ENCODE measurements around the gene PIP5K1B.

The PIP5K1B gene

DNA sequence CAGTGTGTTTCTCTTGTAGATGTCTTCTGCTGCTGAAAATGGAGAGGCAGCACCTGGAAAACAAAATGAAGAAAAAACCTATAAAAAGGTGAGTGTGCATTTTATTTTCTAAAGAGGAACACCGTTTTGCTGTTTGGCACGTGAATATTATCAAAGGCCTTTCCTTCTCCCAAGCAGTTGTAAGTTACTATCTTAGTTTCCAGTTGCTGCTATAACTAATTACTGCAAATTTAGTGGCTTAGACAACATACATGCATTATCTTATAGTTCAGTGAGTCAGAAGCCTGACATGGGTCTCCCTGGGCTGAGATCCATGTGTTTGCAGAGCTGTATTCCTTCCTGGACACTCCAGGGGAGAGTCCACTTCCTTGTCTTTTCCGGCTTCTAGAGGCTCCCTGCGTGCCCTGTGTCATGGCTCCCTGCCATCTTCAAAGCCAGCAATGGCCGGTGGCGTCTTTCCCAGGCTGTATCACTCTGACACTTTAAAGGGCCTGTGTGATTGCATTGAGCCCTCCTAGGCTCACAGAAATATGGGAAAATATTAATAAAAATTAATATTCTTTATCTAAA is 117.6 kb downstream of the PIP5K1B start:
- no peak for DNase-seq (ENCODE audit: low read depth)

DNA sequence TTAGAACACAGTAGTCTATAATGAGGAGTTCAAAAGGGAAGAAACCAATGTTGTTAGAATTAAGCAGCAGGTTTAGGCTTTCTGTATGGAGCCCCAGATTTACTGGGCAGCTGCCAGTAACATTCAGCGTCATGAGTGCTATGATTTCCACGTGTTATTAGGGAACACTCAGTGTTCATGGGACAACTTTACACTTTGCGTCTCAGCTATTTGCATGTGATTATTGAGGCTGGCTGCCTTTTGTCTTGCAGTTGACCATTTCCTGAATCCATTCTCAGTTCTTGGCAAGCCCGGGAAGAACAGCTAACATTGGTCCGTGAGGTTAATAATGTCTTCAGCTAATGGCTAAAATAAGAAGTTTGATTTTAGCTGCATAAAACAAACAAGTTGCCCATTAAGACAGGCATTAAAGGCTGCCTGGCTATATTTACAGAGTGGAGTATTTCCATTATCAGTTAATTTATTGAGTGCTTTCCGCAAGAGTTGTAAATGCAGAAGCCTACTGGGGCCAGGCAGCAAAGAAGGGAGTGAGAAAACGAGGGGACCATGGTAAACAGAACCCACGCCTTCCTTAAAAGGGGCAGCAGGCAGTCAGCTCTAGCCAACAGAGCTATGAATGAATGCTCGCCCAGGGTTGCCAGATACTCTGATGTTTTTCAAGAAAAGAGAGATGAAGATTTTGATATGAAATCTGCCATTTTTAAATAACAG is 120.9 kb downstream of the PIP5K1B start:
- H3K4me3 ChIP-seq (ENCODE audit: low read length), result no peak overlapping the region
- TF ChIP-seq, protein P1, sequence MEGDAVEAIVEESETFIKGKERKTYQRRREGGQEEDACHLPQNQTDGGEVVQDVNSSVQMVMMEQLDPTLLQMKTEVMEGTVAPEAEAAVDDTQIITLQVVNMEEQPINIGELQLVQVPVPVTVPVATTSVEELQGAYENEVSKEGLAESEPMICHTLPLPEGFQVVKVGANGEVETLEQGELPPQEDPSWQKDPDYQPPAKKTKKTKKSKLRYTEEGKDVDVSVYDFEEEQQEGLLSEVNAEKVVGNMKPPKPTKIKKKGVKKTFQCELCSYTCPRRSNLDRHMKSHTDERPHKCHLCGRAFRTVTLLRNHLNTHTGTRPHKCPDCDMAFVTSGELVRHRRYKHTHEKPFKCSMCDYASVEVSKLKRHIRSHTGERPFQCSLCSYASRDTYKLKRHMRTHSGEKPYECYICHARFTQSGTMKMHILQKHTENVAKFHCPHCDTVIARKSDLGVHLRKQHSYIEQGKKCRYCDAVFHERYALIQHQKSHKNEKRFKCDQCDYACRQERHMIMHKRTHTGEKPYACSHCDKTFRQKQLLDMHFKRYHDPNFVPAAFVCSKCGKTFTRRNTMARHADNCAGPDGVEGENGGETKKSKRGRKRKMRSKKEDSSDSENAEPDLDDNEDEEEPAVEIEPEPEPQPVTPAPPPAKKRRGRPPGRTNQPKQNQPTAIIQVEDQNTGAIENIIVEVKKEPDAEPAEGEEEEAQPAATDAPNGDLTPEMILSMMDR (conservative IDR thresholded peaks at IDR 0.05; ENCODE audit: low read length), result no peak
- no peak for DNase-seq (ENCODE audit: low read depth)

More for the DNA sequence above, 117.6 kb downstream of the PIP5K1B start:
- TF ChIP-seq, protein P1 (conservative IDR thresholded peaks at IDR 0.05; ENCODE audit: low read length), result no peak
- H3K4me3 ChIP-seq (ENCODE audit: low read length), result no peak overlapping the region

DNA sequence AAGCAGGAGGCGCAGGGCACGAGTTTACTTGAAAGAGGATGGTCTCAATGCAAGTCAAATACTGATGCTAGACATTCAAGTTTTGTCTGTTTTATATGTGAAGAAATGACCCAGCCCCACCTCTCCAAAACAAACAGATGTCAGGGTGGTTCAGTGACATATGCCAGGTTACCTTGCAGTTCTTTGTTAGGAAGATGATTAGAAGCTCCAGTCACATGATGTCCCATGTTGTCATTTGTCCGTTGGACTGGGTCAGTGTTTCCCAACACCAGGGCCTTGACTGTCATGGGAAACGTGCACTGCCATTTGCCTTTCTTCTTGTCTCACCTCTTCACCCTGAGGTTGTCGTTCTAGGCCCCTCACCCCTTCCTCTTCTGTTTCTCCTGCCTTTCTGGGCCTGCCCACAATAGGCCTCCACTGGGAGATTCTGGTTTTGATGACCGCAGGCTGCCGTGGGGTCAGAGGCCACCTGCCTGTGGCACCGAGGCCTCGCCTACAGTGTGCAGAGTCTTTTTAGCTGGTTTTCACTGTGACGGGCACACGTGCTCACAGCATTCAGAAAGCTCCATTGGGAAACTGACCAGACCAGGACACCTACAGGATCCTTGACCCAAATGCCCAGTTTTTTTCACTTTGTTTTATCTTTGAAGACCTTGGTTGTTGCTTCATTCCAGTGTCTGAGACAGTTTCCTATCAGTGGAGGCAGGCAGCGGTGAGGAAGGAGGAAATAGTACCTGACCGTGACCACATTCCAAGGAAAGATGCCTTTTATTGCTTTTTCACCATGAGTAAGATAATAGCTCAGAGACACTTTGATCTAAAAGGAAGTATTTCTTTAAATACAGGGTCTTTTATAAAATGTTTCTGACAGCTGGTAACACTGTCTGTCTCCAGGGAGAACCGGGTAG is 123.1 kb downstream of the PIP5K1B start:
- DNase-seq (ENCODE audit: low read depth), result no peak

DNA sequence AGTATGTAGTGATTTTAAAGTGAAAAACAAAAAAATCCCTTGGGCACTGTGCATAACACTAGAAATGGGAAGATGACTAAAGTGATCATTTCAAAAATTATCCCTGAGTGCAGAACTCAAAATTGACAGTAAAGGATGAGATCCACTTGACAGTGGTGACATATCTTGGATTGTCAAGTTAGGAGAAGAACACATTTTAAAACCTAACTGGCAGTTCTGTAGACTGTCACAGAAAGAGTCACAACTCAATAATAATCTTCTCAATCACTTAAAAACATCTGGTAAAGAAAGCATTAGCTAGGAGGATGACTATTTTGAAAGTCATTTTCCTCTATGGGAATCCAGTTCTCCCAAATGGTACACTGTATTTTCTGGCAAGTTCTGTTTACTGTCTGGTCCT is 127.1 kb downstream of the PIP5K1B start:
- TF ChIP-seq, protein P1 (conservative IDR thresholded peaks at IDR 0.05; ENCODE audit: low read length), result no peak
- DNase-seq (ENCODE audit: low read depth), result no peak
- H3K4me3 ChIP-seq (ENCODE audit: low read length), result no peak overlapping the region

More for the DNA sequence above, 123.1 kb downstream of the PIP5K1B start:
- H3K4me3 ChIP-seq (ENCODE audit: low read length), result no peak overlapping the region
- TF ChIP-seq, protein P1 (conservative IDR thresholded peaks at IDR 0.05; ENCODE audit: low read length), result no peak

DNA sequence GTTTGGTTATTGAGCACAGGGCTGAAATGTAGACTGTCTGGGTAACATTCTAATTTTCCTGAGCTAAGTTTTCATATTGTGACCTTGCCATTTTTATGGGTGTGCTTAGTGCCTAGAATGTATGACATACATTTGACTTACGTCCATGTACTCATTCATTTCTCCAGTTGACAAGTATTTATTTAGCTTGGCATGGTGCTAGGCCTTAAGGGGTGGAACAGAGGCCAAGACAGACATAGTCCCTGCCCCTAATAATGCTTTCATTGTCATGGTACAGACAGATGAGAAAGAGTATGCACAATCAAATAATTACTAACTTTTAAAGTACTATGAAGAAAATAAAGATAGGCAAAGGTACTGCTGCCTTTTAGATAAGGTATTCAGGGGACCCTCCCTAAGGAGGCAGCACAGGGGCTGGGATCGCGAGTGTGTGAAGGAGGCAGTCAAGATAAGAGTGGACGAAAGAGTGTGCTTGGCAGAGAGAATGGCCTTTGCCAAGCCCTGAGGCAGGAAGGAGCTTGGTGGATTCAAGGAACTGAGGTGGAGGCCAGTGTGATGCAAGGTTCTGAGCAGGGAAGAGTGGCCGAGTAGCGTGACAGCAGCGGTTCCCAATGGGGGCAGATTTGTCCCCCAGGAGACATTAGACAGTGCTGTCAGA is 128.0 kb downstream of the PIP5K1B start:
- DNase-seq (ENCODE audit: low read depth), result no peak
- TF ChIP-seq, protein P1 (conservative IDR thresholded peaks at IDR 0.05; ENCODE audit: low read length), result no peak
- H3K4me3 ChIP-seq (ENCODE audit: low read length), result no peak overlapping the region

DNA sequence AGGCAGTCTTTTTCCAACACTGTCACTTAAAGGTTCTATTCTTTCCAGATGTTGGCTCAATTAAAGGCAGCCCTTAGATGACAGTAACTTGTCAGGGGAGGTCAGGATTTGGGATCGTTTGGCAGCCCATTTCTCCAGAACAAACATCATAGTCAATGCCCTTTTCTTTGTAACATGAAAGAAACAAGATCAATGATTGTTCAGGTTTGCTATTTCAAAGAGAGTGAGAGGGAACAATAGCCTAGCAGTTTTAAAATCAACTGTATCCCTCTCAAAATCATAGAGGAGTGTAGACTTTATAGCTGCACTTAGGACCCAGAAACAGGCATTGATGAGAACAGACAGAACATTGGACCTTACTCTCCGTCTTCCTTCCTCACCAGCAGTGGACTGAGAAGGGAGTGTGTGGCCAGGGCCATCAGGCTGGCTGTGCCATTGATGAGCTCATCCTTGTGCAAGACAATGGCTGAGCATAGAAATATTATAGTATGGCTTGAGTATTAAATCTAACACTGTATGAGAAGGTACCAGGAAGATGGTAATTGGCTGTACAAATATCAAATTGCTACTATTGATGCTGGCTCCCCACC is 130.0 kb downstream of the PIP5K1B start:
- TF ChIP-seq, protein P1 (conservative IDR thresholded peaks at IDR 0.05; ENCODE audit: low read length), result no peak
- DNase-seq (ENCODE audit: low read depth), result no peak
- H3K4me3 ChIP-seq (ENCODE audit: low read length), result no peak overlapping the region
